ENCODE measurements around the gene KXD1. TPM values are rescaled to one million over a fixed set of nuclear protein-coding genes. Genes with fewer than 3 reads are reported as not detected.
"Not testable (repeated sequence)": the region's sequence is repeated elsewhere in the genome, so short reads cannot be mapped to it uniquely, and the experiment has no call there.

KXD1 gene
- 38.4 TPM for total RNA-seq

DNA sequence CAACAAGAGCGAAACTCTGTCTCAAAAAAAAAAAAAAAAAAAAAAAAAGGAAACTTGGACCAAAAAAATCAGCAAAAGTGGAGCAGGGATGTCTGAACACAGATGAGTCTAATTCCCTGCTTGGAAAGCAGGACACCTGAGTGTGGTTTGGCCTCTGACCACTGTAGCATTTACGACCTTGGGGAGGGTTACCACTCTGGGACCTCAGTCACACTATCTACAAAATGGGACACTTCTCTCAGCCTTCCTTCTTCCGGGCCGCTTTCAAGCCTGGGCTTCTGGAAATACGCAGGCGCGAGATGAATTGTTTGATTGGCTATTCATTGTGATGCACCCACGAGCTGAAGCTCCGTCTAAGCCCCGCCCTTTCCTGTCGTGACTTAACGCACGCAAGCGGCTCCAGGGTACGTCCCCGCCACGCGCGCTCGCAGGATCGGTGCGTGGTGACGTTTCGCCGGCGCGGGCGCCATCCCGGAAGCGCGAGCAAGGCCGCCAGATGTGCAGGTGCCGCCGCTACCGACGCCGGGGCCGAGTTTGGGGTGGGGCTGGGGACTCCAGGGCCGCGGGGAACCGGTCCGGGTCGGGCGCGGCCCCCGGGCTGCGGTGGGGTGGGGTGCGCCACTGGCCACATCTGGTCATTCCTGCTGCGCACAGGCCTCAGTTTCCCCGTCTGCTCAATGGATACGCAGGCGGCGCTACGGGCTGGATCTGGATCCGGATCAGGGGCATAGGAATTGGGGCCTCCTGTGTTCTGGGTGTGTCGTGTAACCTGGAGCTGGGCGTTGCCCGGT is at the start of gene KXD1:
KXD1 (plus strand) TSS at position 460 of the 791 bp plus-strand sequence. CDS start 4,187 bp downstream, outside the sequence.
- DNase-seq, result peak; percentile 99

DNA sequence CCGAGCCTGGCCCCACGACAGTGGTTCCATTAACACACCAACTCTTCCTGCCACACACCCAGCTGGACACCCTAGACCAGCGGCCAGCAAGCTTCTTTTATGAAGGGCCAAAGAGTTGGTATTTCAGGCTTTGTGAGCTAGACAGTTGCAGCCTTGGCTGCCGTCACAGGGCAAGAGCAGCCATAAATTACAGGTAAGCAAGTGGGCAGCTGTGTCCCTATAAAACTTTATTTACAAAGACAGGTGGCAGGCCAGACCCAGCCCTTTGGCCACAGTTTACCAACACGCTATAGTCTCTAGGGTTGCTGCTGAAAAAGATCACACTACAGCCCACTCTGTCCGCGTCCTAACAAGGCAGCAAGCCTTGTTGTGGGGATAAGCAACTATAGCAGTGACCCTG is 49.1 kb upstream of the KXD1 start:
- DNase-seq, result no peak

DNA sequence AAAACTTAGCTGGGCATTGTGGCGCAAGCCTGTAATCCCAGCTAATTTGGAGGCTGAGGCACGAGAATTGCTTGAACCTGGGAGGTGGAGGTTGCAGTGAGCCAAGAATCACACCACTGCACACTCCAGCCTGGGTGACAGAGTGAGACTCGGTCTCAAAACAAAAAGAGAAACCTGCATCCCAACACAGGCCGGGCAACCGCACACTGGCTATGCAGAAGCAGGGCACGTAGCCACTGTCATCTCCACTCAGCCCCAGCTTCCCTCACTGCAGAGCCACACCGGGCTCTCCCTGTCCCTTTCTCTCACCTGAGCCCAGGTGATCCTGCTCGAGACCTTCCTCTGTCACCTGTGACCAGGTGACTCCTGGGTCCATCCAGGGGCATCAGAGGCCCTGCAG is 47.5 kb upstream of the KXD1 start:
- DNase-seq, result no peak

GRCh38 chr19:18513868-18514267 is 43.8 kb upstream of the KXD1 start:
- no peak for DNase-seq

DNA sequence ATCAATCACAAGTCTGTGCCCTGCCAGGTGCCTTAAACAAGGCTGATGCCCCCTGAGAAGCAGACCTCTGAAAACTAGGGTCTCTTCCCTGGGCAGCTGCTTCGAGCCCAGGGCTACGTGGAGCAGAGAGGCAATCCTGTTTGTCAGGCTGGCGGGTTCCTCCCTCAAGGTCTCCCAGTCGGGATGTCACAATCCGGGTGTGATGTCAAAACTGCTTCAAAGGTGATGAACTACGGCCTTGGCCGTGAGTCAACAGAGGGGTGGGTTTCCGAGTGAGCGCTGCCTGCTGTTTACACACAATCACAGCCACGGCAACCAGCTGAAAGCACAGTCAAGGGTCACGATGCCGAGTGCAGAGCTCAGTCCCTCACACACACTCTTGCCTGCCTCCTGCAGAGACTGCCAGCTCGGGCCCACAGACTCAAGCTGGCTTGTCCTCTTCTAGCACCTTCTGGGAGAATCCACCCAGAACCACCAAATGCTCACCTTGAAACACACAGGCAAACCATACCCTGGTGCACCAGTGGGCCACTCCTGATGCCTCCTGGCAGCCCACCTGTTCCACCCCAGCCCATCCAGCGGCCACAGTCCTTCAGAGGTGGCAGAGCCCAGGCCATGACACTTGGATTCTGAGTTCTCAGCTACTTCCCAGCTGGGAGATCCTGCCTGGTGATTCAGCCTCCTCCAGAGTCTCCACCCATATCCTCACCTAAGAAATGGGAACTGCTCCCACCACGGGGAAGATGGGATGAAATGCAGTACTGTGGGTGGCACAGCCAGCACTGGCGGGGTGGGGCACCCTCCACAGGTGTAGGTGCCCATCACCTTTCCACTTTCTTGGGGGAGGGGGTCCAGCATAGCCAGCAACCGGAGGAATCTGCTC is 42.6 kb upstream of the KXD1 start:
- DNase-seq, result no peak

- DNase-seq, result no peak
These were observed 41.7 kb upstream of the KXD1 start for GRCh38 chr19:18515959-18516358.

DNA sequence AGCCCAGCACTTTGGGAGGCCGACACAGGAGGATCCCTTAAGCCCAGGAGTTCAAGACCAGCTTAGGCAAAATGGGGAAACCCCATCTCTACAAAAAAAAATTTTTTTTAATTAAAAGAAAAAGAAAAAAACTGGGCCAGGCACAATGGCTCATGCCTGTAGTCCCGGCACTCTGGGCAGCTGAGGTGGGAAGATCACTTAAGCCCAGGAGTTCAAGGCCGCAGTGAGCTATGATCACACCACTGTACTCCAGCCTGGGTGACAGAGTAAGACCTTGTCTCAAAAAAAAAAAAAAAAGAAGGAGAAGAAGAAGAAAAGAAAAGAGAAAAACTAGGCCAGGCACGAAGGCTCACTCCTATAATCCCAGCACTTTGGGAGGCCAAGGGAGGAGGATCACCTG is 40.1 kb upstream of the KXD1 start:
- DNase-seq, result no peak

- no peak for DNase-seq
These were observed 39.0 kb upstream of the KXD1 start for GRCh38 chr19:18518639-18519038.

DNA sequence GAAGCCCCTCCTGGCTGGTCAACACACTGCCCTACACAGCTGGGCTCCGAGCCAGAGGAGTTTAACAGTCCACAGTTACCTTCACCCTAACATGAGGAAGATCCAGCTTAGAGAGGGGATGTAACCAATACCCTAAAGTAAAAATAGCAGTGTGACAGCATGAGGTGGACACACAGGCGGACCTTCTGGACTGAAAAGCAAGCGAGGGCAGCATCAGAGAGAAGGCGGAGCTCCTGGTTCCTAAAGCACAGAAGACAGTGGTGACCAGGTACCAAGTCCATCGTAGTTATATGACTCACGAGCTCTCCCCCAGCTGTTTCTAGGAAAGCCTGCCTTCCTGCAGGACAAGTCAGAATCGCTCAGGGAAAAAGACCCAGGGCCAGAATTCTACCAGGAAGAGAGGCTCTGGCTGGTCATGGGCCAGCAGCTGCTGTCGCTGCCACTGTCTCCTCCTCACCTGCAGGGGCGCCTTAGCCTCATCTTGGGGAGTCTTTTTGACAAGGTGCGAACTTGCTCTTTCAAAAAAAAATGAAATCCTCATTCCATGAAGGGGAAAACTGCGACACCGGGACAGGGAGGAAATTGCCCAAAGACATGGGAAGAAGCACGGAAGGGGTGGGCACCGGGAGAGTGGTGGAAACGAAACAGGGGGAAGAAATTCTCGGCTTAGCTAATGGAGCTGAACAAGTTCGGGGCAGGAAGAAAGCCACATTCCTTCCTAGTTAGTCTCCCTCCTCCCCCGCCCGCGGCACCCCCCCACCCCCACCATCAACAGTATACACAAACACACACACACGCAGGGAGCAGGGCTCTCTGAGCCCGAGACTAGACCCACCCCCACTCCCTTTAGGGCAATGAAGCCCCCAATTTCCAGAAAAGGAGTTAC is 37.5 kb upstream of the KXD1 start:
- peak; percentile 35 for DNase-seq

DNA sequence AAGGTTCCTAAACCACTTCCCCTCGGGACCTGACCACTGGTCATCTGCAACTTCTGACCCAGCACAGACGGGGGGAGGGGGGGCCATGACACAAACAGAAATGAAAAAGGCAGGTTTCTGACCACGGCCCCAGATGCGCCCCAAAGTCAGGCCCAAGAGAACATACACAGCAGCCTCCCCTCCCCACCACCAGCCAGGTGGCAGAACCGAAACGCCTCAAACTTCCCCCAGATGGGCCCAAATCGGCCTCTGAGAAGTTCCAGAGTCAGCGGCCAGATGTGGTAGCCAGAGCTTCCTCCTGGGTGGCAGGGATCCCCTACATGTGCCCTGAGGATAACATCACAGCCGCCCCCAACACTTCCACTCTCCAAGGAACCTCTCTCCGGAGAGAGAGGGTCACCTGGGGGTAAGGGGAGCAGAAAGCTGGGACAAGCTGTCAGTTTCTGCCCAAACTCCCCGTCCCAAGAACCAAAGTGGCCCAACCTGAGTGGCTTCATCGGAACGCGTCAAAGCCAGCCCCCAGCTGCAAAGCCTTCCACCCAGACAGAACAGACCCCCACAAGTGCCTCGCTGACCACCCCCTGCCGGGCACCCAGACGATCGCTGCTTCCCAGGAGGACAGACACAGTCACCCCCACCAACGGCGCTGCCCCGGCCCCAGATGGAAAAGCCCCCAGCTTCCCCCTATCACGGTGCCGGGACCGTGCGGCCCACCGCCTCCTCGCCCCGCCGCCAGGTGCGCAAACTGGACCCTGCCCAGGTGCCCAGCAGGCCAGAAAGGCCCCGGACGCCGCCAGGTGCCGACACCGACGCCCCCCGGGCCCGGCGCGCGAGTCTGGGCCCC is 36.6 kb upstream of the KXD1 start:
- no peak for DNase-seq

DNA sequence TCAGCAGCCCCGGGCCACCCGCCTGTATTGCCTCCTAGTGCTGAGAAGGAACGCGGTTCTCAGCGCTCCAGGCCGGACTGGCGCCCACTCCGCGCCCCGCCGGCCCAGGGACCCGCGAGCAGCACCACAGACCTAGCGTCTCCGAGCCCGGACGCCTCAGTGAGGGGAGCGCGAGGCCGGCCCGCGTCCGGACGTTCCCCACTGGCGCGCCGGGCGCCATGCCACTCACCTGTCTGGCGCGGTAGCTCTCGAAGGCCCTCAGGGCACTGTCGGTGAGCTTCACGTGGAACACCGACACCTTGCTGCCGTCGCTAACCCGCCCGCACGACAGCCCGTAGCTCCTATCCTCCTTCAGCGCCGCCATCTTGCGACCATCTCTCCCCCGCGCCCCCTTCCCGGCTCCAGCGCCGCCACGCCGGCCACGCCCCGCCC is 36.0 kb upstream of the KXD1 start, which contains the start of gene ELL:
ELL (minus strand) TSS at position 379 of the 432 bp plus-strand sequence; CDS start at position 364, 15 bp downstream.
- no peak for DNase-seq

DNA sequence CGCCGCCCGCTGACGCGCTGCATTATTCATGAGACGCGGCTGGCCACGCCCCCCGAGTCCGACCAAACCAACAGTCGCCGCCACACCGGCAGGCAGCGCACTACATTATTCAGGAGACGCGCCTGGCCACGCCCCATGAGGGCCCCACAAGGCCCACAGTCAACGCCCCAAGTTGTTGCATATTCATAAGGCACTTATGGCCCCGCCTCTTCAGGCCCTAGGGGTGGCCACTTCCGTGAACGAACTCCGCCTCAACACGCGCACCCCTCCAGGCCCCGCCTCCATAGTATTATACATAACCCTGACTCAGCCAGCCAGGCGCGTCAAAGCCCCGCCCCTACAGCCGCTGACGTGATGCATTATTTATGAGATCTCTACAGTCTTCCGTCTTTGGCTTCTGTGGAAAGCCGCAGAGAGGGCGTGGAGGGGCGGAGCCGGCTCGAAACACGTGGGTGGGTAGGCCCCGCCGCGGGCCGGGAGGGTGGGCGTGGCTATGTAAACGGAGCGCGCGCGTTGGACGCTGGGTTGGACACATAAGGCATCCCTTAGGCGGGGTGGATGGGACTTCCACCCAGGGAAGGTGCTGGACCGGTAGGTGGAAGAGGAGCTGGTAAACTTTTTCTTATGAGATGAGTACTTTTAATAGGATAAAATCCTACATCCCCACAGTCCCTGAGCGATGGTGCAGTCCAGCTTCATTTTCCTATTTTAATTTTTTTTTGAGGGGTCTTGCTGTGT is 35.4 kb upstream of the KXD1 start:
- peak; percentile 99 for DNase-seq

GRCh38 chr19:18522862-18523440 is 34.7 kb upstream of the KXD1 start:
- DNase-seq, result not testable (repeated sequence)

- no peak for DNase-seq
These were observed 33.8 kb upstream of the KXD1 start for GRCh38 chr19:18523841-18524240.

GRCh38 chr19:18526316-18526715 is 31.4 kb upstream of the KXD1 start:
- DNase-seq, result no peak

- no peak for DNase-seq
These were observed 27.9 kb upstream of the KXD1 start for GRCh38 chr19:18529782-18530181.

GRCh38 chr19:18531485-18531884 is 26.2 kb upstream of the KXD1 start:
- DNase-seq, result no peak

DNA sequence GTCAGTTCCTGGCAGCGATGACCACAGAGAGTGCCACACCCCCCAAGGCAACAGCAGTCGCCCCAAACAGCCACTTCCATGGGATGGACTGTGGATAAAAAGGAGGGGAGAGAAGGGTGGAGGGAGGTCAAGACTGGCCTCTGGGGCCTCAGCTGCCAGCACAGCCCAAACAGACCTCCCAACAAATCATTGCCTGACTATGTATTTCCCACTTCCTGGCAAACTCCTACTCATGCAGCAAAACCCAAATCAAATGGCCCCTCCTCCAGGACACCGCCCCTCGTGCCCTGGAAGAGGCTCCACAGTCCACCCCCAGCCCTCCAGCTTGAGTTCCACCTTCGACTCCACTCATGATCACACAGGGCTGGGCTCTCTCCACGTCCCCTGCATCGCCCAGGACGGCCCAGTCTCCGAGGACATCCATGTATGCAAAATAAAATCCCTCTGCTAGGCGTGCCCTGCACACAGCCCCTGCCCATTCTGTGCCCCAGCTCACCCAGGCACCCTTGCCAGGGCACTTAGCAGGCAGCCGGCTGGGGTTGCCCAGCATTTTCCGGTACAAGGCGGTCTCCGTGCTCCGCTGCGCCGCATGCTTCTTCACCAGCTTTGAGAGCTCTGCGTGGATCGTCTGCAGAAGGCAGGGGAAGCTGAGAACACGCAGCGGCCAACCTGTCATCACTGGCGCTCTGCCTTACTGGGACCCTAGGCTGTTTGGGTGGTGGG is 25.3 kb upstream of the KXD1 start:
- DNase-seq, result no peak

- DNase-seq, result no peak
These were observed 24.6 kb upstream of the KXD1 start for GRCh38 chr19:18533058-18533457.

All from skin of body (tissue), 2 donors.